ENCODE results near the gene TET2.

TET2 gene

GRCh38 chr4:105305019-105305836 lies 158.6 kb downstream of the TET2 start:
- DNase-seq = no peak

GRCh38 chr4:105306158-105306781 lies 159.6 kb downstream of the TET2 start:
- peak in 3 of 4 experiments; percentile 2 to 36 (median 25) for DNase-seq

- no peak for DNase-seq
These were observed 160.1 kb downstream of the TET2 start for GRCh38 chr4:105306820-105307219.

GRCh38 chr4:105318486-105318885 lies 171.8 kb downstream of the TET2 start:
- DNase-seq = no peak

GRCh38 chr4:105327222-105327621 lies 180.5 kb downstream of the TET2 start:
- DNase-seq = no peak

- no peak for DNase-seq
These were observed 181.3 kb downstream of the TET2 start for GRCh38 chr4:105327956-105328355.

- no peak for DNase-seq
These were observed 182.4 kb downstream of the TET2 start for GRCh38 chr4:105329081-105329480.
